Gastrocnemius medialis (tissue), 4 donors: ENCODE results near the gene VTCN1. TPM values are rescaled to one million over a fixed set of nuclear protein-coding genes. Genes with fewer than 3 reads are reported as not detected.
A peak's percentile ranks its signal among the peaks of the same experiment; 100 is the strongest.

Experiments
- ATAC-seq, 2 donors: fragments of 150-250 bp; one replicate each; pipeline ENCODE4 v1.9.1; 2016
- DNase-seq, 2 donors: peaks; one replicate each; pipeline ENCODE4 v3.0.0-alpha.2; 2019
- H3K27ac ChIP-seq, 4 donors: fragments of 200-600 bp; sonication (generic); 1 replicate in 1 of 4; 2 replicates in 3 of 4; pipeline ENCODE4 v1.5.1; 2016 to 2018; ENCODE audit warnings: mild to moderate bottlenecking in 2 of 4, moderate library complexity in 1 of 4
- H3K27me3 ChIP-seq, 3 donors: fragments of 200-600 bp; sonication (generic) in 2 of 3; 1 replicate in 1 of 3; 2 replicates in 2 of 3; pipeline versions ENCODE4 v1.5.1 to v1.6.0; 2016 to 2019; ENCODE audit warnings: mild to moderate bottlenecking in 1 of 3, moderate library complexity in 1 of 3
- H3K36me3 ChIP-seq, 2 donors: fragments of 200-600 bp; sonication (generic) in 1 of 2; one replicate each; pipeline ENCODE4 v1.5.1; 2017 to 2018
- H3K4me1 ChIP-seq, 2 donors: fragments of 200-600 bp; sonication (generic) in 1 of 2; one replicate each; pipeline ENCODE4 v1.5.1; 2016 to 2017; ENCODE audit warnings: mild to moderate bottlenecking in 2 of 2
- H3K4me3 ChIP-seq, 4 donors: fragments of 200-600 bp; sonication (generic) in 3 of 4; 1 replicate in 1 of 4; 2 replicates in 3 of 4; pipeline ENCODE4 v1.5.1; 2016 to 2019; ENCODE audit warnings: mild to moderate bottlenecking in 2 of 4
- H3K9me3 ChIP-seq, 3 donors: fragments of 200-600 bp; sonication (generic) in 2 of 3; 1 replicate in 1 of 3; 2 replicates in 2 of 3; pipeline ENCODE4 v1.5.1; 2016 to 2019
- CTCF ChIP-seq, 5 experiments: fragments of 450-650 bp in 3 of 5; fragments of 200-600 bp in 2 of 5; sonication (generic) in 2 of 5; IDR thresholded peaks in 4 of 5; conservative IDR thresholded peaks in 1 of 5; 1 replicate in 4 of 5; 2 replicates in 1 of 5; pipeline ENCODE4 v1.5.1; 2016 to 2019; ENCODE audit warnings: antibody characterized with exemption in 5 of 5, mild to moderate bottlenecking in 3 of 5, moderate library complexity in 3 of 5
- POLR2A ChIP-seq, 2 donors: fragments of 450-650 bp; IDR thresholded peaks; one replicate each; pipeline ENCODE4 v1.6.1; 2017; ENCODE audit warnings: antibody characterized with exemption in 2 of 2, mild to moderate bottlenecking in 2 of 2, moderate library complexity in 2 of 2
- in situ Hi-C, 4 donors: fragments of 200-750 bp; cut with MboI; loops; one replicate each; pipeline versions ENCODE4 v1.15.0 to v1.8.0; 2017; ENCODE audit warnings: low sequenced_read_pairs in 4 of 4
- intact Hi-C: fragments of 100-400 bp; cut with DNase I; formaldehyde crosslinking; loops from one replicate; pipeline ENCODE4 v1.15.1; 2023; ENCODE audit warnings: low total_unique reads
- total RNA-seq, 4 donors: library from RNA; depleted of rRNA; stranded (reverse); fragments of >200 nt; gene quantifications; one replicate each; pipeline versions ENCODE4 v1.1.0 to v1.2.3, GENCODE V29; 2016

Gene VTCN1
- total RNA-seq, 4 donors from 2014 or later: not detected

- in situ Hi-C loops: no loop called here
- DNase-seq (no peak), ATAC-seq (no peak)
- Histone ChIP-seq H3K9me3 (no peaks in the 10 kb centered on the region), H3K4me1 (peaks cover 2 to 3% of the 10 kb centered on the region in 2 donors), H3K4me3 (no peak overlapping the region), H3K27ac (no peak overlapping the region), H3K27me3 (no peaks in the 10 kb centered on the region), H3K36me3 (no peaks in the 10 kb centered on the region)
- TF ChIP-seq POLR2A (IDR thresholded peaks at IDR 0.05) (no peak), CTCF (IDR thresholded peaks at IDR 0.05 in 4 of 5, conservative IDR thresholded peaks at IDR 0.05 in 1 of 5) (no peak)
- intact Hi-C loops: no loop called here
These were observed 27.1 kb upstream of the VTCN1 start for GRCh38 chr1:117237726-117238381.

DNA sequence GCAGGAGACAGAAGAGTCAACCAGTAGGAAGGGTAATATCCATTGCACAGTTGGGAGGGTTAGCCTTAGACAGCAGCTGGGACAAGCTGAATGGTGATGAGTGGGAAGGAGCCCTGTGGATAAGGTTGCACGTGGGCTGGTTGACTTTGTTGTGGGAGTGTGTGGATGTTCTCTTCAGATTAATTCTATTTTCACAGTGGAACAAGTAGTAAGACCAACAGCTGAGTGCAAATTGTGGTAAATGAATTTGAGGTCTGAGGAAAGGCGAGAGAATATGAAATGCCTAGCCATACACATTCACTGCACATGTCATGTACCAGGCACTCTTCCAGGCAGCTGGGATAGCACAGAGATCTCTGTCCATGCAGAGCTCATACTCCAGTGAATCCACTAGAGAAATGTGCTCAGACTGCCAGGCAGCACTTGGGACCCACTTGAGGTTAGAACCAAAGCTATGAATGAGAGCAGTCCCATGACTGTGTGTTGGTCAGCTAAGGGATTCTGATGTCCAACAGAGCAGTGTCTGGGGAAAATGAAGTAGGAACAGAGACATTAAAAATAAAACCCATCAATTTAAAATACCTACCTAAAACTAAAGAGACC, 25.2 kb upstream of the VTCN1 start:
- no peak for TF ChIP-seq POLR2A (IDR thresholded peaks at IDR 0.05)
- no peak for TF ChIP-seq CTCF (IDR thresholded peaks at IDR 0.05 in 4 of 5, conservative IDR thresholded peaks at IDR 0.05 in 1 of 5)

DNA sequence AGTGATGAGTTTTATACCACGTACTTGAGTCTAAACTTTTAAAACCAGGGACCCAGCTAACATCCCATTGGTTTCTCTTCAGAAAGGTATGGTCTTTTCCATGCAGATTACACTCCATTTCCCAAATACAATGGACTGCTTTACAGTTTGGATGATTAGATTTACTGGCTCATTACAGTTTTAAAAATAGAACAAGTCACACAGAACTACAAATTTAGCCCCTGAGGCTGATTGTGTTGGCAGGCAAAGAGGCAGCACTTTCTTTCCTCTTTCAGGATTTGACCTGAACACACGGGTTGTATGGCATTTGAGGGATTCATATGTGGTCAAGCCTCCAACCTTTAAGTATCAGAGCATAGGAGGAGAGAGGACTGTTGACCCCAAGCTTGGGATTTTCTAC, 21.8 kb upstream of the VTCN1 start:
- Histone ChIP-seq H3K9me3 (no peaks in the 10 kb centered on the region), H3K27ac (peak overlapping the region in 1 of 4 donors; percentile 55), H3K4me3 (no peak overlapping the region), H3K27me3 (no peaks in the 10 kb centered on the region), H3K36me3 (no peaks in the 10 kb centered on the region), H3K4me1 (peaks cover 14 to 16% of the 10 kb centered on the region in 2 donors)
- DNase-seq (no peak), ATAC-seq (peak in 1 of 2 donors; percentile 39)
- intact Hi-C loops: no loop called here
- in situ Hi-C loops: no loop called here
- TF ChIP-seq POLR2A (IDR thresholded peaks at IDR 0.05) (no peak), CTCF (IDR thresholded peaks at IDR 0.05 in 4 of 5, conservative IDR thresholded peaks at IDR 0.05 in 1 of 5) (no peak)

More for the DNA sequence above, 25.2 kb upstream of the VTCN1 start:
- Histone ChIP-seq H3K4me3 (no peak overlapping the region), H3K27me3 (no peaks in the 10 kb centered on the region), H3K4me1 (peaks cover 14 to 16% of the 10 kb centered on the region in 2 donors), H3K36me3 (no peaks in the 10 kb centered on the region), H3K27ac (no peak overlapping the region), H3K9me3 (no peaks in the 10 kb centered on the region)
- ATAC-seq: no peak
- no peak for DNase-seq
- intact Hi-C loops: no loop called here
- in situ Hi-C loops: no loop called here

DNA sequence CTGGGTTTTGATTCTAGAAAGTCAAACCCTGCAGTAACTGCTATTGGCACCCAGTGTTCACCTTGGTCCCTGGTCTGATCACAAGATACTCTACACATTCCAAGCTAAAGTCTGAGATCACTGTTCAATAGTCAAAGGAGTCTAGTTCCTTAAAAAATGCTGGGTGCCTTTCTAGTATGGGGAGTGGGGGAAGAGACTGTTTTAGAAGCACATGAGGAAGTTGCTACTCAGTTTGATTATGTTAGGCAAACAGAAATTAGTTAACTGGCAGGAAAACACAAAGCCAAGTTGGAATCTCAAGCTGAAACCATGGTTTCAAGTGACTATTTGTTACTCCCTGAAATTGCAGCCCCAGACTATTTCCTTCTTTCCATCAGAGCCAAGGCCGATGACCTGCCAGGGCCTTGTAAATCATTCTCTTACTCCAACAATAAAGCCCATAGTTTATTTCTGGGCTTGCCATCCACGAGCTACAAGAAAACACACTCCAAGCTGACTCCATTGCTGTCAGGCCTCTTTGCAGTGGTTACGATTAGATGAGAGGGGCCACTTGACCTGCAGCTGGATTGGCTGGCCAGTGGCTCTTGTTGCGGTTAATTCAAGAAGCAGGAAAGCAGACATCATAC, 21.1 kb upstream of the VTCN1 start:
- peaks cover 14 to 16% of the 10 kb centered on the region in 2 donors for H3K4me1 ChIP-seq
- H3K36me3 ChIP-seq: no peaks in the 10 kb centered on the region
- peak overlapping the region in 1 of 4 donors; percentile 55 for H3K27ac ChIP-seq
- intact Hi-C loops: no loop called here
- no peaks in the 10 kb centered on the region for H3K27me3 ChIP-seq
- in situ Hi-C loops: no loop called here
- no peak overlapping the region for H3K4me3 ChIP-seq
- no peaks in the 10 kb centered on the region for H3K9me3 ChIP-seq
- DNase-seq (no peak), ATAC-seq (no peak)
- no peak for TF ChIP-seq CTCF (IDR thresholded peaks at IDR 0.05 in 4 of 5, conservative IDR thresholded peaks at IDR 0.05 in 1 of 5)
- TF ChIP-seq POLR2A (IDR thresholded peaks at IDR 0.05): no peak
